ENCODE measurements around the gene PGLYRP2. TPM values are rescaled to one million over a fixed set of nuclear protein-coding genes. Genes with fewer than 3 reads are reported as not detected.
A peak's percentile ranks its signal among the peaks of the same experiment; 100 is the strongest.

Gene PGLYRP2
- polyA plus RNA-seq, 1 experiment: not detected

DNA sequence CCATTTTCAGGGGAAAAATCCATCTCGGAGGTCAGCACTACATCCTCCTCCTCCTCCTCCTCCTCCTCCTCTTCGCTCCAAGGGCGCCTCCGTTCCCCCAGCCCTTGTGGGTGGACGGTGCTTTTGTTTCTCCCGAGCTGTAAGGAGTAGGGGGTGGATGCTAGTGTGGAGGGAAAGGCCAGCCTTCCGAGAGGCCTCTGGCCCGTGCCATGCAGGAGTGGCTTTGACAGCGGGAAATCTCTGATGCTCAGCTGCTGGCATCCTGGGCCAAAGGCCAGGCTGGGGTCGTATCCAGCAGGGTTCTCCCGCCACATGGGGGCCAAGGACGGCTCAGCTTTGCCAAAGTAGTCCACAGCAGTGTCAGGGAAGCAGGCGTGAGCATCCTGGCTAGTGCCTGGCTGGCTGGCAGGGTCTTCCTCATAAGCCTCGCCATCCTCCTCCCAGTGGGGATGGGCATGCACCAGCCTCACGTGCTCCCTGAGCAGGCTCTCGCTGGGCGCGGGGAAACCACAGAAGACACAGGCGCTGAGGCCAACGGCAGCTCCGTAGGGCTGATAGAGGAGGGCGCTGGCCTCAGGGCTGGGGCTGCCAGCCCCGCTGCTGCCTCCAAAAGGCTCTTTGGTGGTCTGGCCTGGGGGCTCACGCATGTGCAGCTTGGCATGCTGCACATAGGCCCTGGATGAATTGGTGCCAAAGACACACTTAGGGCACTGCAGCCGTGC lies 40.1 kb downstream of the PGLYRP2 start:
- CTCF ChIA-PET: interaction anchor here (2.3 to 3.2 kb wide), 2 partner anchors 9 to 60 kb away, joined by 8 to 10 read pairs; partner anchors contain the start of gene AKAP8
- H3K27me3 ChIP-seq (ENCODE audit: control insufficient read depth, insufficient read depth, low read length): no peaks in the 10 kb centered on the region
- TF ChIP-seq, protein P1, sequence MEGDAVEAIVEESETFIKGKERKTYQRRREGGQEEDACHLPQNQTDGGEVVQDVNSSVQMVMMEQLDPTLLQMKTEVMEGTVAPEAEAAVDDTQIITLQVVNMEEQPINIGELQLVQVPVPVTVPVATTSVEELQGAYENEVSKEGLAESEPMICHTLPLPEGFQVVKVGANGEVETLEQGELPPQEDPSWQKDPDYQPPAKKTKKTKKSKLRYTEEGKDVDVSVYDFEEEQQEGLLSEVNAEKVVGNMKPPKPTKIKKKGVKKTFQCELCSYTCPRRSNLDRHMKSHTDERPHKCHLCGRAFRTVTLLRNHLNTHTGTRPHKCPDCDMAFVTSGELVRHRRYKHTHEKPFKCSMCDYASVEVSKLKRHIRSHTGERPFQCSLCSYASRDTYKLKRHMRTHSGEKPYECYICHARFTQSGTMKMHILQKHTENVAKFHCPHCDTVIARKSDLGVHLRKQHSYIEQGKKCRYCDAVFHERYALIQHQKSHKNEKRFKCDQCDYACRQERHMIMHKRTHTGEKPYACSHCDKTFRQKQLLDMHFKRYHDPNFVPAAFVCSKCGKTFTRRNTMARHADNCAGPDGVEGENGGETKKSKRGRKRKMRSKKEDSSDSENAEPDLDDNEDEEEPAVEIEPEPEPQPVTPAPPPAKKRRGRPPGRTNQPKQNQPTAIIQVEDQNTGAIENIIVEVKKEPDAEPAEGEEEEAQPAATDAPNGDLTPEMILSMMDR (IDR thresholded peaks at IDR 0.05; ENCODE audit: insufficient read depth, low read depth, low read length): no peak
- no peaks in the 10 kb centered on the region for H3K36me3 ChIP-seq (ENCODE audit: control insufficient read depth, insufficient read depth, low read length)
- no peak overlapping the region for H3K4me3 ChIP-seq (ENCODE audit: low read depth, low read length)
- DNase-seq (ENCODE audit: low read depth): no peak
- POLR2A ChIA-PET: no interaction called here

DNA sequence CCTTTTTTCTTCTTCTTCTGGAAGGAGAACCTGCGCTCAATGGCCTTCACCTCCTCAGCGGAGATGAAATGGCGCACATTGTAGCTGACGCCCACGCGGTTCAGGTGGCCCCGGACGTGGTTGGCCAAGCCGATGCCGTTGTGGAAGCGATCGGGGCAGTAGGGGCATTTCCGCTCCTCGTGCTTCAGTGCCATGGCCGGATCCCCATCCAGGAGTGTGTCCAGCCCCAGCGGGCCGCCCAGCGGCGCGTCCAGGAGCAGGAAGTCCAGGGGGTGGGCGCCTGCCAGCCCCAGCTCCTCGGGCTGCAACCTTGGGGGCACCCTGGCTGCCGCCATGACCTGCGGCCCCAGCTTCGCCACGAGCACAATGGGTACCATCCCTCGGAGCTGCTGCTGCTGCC lies 40.7 kb downstream of the PGLYRP2 start:
- CTCF ChIA-PET: interaction anchor here (1.1 to 3.2 kb wide), 3 partner anchors 9 to 257 kb away, joined by 3 to 10 read pairs (median 8); partner anchors contain the start of gene AKAP8
- H3K27me3 ChIP-seq (ENCODE audit: control insufficient read depth, insufficient read depth, low read length): no peaks in the 10 kb centered on the region
- DNase-seq (ENCODE audit: low read depth): no peak
- H3K36me3 ChIP-seq (ENCODE audit: control insufficient read depth, insufficient read depth, low read length): no peaks in the 10 kb centered on the region
- H3K4me3 ChIP-seq (ENCODE audit: low read depth, low read length): no peak overlapping the region
- POLR2A ChIA-PET: no interaction called here
- TF ChIP-seq, protein P1 (IDR thresholded peaks at IDR 0.05; ENCODE audit: insufficient read depth, low read depth, low read length): no peak

GRCh38 chr19:15438124-15438496 lies 41.2 kb downstream of the PGLYRP2 start:
- DNase-seq (ENCODE audit: low read depth): no peak
- H3K27me3 ChIP-seq (ENCODE audit: control insufficient read depth, insufficient read depth, low read length): no peaks in the 10 kb centered on the region
- H3K36me3 ChIP-seq (ENCODE audit: control insufficient read depth, insufficient read depth, low read length): no peaks in the 10 kb centered on the region
- H3K4me3 ChIP-seq (ENCODE audit: low read depth, low read length): no peak overlapping the region
- ChIA-PET CTCF (interaction anchor here (0.7 to 3.2 kb wide), 5 partner anchors 10 to 257 kb away, joined by 3 to 10 read pairs (median 3); partner anchors contain the start of gene AKAP8), POLR2A (no interaction called here)
- TF ChIP-seq, protein P1 (IDR thresholded peaks at IDR 0.05; ENCODE audit: insufficient read depth, low read depth, low read length): no peak

DNA sequence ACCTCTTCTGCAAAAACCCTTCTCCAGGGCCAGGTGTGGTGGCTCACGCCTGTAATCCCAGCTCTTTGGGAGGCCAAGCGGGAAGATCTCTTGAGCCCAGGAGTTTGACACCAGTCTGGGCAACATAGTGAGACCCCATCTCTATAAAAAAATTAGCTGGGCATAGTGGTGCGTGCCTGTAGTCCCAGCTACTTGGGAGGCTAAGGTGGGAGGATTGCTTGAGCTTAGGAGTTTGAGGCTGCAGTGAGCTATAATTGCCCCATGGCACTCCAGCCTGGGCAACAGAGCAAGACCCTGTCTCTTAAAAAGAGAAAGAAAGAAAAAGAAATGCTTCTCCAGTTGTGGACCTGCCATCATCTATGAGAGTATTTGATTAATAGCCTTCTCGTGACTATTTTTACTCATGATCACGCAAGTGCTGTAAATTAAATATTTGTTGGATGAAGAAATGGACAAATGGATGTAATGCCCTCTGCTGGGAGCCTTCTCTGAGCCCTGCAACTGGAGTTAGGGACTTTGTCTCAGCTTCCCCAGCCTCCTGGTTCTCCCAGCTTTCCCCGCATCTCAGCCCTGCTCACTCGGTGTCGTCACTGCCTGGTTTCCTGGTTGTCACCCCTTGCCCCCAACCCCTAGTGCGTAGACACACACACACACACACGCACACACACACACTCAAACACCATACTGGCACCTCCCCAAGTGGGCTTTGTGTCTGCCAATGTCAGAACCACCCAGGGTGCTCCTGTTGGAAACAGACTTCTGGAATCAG lies 41.8 kb downstream of the PGLYRP2 start:
- DNase-seq (ENCODE audit: low read depth): no peak
- Histone ChIP-seq H3K36me3 (ENCODE audit: control insufficient read depth, insufficient read depth, low read length) (no peaks in the 10 kb centered on the region), H3K4me3 (ENCODE audit: low read depth, low read length) (no peak overlapping the region), H3K27me3 (ENCODE audit: control insufficient read depth, insufficient read depth, low read length) (no peaks in the 10 kb centered on the region)
- POLR2A ChIA-PET: no interaction called here
- CTCF ChIA-PET: interaction anchor here (0.6 to 3.2 kb wide), 10 partner anchors 10 to 779 kb away, joined by 3 to 10 read pairs (median 3); partner anchors contain the start of gene AKAP8
- TF ChIP-seq, protein P1 (IDR thresholded peaks at IDR 0.05; ENCODE audit: insufficient read depth, low read depth, low read length): peak; percentile 37

- no peak overlapping the region for H3K4me3 ChIP-seq (ENCODE audit: low read depth, low read length)
- TF ChIP-seq, protein P1 (IDR thresholded peaks at IDR 0.05; ENCODE audit: insufficient read depth, low read depth, low read length): no peak
- POLR2A ChIA-PET: no interaction called here
- H3K27me3 ChIP-seq (ENCODE audit: control insufficient read depth, insufficient read depth, low read length): no peaks in the 10 kb centered on the region
- no peaks in the 10 kb centered on the region for H3K36me3 ChIP-seq (ENCODE audit: control insufficient read depth, insufficient read depth, low read length)
- DNase-seq (ENCODE audit: low read depth): no peak
- CTCF ChIA-PET: interaction anchor here (0.6 to 3.2 kb wide), 8 partner anchors 11 to 605 kb away, joined by 3 to 10 read pairs (median 4); partner anchors contain the start of gene AKAP8
Observed at GRCh38 chr19:15436826-15437110, 42.5 kb downstream of the PGLYRP2 start.
